SKM-1 treated with dmso at 0.1 percent for 144 hours (cell line): ENCODE results near the gene PROSER2.

Experiments used
- DNase-seq: peaks from one replicate; lab custom pipeline; 2025; ENCODE audit not compliant: unreplicated experiment; lab: John Stamatoyannopoulos, UW

The PROSER2 gene, protein sequence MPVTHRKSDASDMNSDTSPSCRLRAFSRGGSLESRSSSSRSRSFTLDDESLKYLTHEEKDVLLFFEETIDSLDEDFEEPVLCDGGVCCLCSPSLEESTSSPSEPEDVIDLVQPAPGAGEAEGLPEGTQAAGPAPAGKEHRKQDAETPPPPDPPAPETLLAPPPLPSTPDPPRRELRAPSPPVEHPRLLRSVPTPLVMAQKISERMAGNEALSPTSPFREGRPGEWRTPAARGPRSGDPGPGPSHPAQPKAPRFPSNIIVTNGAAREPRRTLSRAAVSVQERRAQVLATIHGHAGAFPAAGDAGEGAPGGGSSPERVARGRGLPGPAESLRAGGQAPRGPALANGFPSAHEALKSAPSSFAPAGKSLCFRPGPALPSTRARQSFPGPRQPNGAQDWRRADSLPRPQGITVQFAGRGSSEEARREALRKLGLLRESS

DNA sequence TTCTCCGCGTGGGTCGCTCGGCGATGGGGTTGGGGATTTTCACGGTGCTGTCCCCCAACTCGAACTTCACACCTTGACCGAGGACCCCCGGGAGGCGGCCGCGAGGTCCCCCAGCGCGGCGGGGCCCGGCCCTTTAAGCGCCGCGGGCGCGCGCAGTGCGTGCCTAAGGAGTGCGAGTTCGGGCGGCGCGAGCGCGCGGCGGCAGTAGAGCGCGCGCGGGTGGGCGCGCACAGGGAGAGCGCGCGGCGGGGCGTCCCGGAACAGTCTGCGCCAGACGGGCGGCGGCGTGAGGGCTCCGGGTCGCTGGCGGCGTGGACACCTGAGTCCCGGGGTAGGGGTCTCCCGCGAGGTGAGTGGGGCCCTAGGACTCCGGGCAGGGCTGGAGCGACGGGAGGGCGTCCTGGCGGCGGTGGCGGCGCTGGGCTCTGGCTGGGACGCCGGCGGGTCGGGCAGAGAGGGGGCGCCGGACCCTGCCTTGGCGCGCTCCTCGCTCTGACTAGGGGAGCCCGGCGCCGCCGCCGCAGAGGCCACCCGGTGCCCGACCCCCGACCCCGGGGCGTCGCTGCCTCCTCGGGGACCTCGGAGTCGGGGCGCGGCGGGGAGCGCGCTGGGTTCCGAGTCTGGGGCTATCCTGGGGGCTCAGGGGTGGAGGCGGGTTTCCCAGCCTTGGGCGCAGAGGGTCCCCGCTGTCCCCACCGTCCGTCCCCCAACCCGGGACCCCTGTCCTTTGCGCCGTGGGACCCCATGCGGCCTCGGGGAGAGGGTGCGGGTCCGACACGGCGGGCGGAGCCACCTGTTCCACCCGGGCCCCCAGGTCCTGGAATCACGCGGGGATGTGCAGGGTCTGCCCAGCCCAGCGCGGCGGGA, at the start of gene PROSER2:
Gene PROSER2 (plus strand): TSS at position 235 of the 867 bp plus-strand sequence. CDS start 28,722 bp downstream, outside the sequence.
- DNase-seq: peak; percentile 6

DNA sequence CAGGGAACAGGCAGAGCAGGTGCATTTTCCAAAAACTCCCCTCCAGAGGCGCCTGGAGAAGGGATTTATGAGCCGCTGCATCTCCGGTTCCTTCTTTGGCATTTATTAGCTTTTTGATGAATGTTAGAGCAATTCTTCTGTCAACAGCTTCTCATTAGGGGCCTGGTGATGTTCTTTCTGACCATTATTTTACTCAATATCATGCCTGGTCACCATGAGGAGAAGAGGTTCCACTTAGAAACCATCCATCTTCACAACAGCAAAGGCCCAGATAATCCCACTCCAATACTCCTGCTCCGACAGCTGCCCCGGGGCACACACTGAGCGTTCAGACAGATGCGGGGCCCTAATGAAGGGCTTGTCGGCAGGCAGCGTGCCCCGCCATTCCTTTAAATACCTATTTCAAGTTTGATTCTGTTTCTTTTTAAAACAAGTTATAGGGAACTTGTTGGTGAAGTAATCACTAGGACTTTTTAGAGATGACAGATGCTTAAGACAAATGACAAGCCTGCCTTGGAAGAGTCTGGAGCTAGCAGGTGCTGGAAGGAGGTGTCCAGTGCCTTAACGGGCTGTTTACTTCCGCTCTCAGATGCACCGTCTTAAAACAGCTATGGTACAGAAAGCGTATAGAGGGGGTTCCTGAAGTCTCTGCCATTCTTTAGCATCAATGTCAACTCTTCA, 49.3 kb upstream of the PROSER2 start:
- DNase-seq: no peak

DNA sequence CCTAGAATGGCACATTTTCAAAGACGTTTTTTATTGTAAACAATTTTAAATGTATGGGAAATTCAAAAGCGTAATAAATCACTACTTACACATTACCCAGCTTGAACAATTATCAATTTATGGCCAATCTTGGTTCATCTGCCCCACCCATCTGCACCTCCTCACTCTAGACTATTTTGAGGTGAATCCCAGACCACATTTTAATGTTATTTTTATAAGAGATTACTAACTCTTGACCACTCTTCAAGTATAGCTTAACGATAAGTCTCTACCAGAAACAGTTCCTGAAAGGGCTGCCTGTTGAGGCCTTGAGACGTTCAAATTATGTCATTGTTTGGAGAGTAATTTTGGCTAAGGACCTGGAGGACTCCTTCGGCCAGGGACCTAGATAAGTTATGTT, 47.7 kb upstream of the PROSER2 start:
- DNase-seq: no peak

DNA sequence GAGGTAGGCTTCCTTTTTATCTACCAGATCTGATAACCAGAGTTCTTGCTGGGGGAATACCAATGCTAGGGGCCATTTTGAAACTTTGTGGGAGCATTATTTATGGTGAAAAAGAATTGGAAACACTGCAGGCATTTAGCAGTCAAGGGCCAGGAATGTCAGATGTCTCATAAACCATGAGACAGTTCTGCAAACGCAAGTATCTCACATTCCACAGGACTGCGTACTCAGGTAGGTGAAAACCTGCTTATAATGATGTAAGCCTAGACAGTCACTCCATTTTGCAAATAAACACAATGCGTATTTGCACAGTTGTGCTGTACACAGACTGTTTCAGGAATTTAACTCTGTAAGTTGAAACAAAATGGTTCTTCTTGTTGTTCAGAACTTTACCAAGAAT, 47.1 kb upstream of the PROSER2 start:
- DNase-seq: no peak

DNA sequence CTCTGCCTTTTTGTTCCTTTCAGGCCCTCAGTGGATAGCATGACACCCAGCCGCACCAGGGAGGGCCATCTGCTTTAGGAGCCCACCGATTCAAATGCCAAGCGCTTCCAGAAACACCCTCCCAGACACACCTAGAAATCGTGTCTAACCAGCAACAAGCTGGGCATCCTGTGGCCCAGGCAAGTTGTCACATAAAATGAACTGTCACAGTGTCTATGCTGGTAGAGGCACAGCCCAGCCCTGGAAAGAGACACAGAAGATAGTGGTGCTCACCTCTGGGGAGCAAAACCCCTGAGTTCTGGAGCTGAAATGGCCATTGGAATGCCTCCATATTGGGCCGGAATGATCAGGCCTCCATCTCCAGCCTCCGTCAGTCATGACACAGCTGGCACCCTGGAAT, 42.0 kb upstream of the PROSER2 start:
- DNase-seq: no peak

DNA sequence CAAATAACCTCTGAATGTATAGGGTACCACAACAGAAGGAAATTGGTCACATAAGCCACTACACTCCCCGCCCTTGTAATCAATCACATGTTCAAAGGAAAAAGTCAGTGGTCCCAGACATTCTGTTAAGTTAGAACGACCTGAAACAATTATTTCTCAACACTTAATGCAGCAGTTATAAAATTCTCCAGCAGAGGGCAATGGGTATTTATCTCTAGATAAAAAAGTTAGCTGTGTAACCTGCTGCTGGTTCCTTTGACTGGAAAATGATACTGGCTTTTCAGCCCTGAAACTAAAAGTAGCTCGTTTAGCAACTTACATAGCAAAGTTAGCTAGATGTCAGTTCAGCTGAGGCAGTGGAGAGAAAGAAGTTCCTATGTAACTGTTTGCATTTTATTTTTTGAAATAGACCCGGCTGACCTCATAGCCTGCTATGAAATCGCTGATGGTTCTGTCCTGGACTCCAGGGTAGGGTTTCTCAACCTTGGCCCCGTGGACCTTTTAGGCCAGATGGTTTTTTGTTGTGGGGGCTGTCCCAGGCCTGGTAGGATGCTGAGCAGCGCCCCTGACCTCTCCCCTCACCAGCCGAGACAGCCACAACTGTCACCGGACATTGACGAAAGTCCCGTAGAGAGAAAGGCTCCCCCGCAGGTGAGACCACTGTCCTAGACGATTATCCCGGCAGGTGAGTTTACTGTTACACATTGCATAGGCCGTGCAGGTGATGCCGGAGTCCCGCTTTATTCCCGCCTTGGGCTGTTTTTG, 40.2 kb upstream of the PROSER2 start:
- peak; percentile 34 for DNase-seq

DNA sequence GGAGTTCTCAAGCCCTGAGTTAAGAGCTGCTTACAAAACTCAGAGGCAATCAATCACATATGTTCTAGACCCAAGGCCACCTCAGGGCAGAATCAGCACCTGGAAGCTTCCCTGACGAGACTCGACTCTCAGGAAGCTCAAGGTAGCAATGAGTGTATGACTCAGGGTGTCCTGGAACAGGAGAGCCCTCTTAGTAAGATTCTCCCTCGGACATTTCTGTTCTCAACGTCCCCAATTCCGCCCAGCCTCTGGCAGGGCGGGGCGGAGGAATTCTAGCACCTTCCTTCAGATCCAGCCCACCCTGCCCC, 39.6 kb upstream of the PROSER2 start:
- DNase-seq: no peak

DNA sequence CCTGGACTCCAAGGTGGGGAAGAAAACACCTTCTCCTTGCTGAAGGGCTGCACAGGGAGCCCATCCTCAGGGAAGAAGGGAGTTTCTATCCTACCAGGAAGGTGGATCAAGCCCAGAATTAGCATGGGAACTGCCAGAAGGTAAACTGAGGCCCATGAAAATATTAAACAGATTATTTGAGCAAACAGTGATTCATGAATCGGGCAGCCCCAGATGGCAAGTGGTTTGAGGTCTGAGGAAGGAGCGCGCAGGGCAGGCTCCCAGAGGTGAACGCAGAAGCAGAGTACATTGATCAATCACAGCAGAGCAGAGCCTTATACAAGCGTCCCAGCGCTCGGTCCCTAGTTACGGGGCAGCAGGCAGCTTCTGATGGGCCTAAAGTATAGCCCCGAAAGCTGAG, 35.8 kb upstream of the PROSER2 start:
- no peak for DNase-seq

DNA sequence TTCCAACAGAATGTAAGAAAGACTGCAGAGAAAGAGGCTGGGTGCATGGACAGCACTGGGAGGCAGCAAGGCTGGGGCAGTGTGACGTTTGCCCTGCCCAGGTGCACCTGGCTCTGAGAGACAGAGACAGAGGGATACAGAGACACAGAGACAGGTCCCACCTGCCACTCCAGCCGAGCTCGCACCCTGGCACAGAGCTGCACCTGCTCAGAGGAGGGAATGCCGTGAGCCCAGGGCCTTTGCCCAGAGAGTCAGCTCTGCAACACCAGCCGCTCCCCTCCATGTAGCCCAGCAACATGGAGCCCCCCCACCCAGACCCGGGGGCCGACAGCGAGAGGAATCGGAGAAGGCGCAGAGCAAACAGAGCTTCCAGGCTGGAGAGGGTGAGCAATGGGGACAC, 35.3 kb upstream of the PROSER2 start:
- DNase-seq: no peak

DNA sequence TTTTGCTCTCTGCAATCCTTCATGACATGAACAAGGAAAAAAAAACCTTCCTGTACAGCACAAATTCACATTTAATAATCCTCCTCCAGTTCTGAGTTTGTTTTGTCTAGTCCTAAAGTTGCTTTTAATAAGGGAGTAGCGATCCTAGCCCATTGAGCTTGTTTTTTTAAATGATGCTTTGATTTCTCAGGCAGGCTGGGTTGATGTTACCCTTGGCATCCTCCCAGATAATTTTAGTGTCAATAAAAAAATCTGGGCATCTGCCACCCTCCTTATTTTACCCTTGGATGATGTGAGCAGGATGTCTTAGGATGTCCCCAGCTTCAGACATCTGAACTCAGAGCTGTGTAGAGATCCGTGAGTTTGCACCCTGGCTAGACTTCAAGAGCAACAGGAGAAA, 33.9 kb upstream of the PROSER2 start:
- no peak for DNase-seq

DNA sequence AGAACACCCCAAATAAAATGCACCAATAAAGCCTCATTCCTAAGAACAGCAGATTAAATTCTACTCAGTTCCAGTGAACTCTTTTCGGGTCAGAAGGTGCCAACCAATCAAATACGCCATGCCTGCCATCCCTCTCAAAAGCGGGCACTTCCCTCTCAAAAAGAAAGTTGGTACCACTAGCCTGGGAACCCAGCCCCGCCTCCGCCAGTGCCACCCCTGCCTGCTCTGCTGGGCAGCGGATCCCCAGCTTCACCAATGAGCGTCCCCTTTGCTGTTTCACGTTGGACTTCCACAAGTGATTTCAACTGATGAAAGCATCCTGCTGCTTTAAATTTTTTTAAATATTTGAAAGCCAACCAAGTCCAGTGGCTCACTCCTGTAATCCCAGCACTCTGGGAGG, 33.2 kb upstream of the PROSER2 start:
- DNase-seq: no peak

DNA sequence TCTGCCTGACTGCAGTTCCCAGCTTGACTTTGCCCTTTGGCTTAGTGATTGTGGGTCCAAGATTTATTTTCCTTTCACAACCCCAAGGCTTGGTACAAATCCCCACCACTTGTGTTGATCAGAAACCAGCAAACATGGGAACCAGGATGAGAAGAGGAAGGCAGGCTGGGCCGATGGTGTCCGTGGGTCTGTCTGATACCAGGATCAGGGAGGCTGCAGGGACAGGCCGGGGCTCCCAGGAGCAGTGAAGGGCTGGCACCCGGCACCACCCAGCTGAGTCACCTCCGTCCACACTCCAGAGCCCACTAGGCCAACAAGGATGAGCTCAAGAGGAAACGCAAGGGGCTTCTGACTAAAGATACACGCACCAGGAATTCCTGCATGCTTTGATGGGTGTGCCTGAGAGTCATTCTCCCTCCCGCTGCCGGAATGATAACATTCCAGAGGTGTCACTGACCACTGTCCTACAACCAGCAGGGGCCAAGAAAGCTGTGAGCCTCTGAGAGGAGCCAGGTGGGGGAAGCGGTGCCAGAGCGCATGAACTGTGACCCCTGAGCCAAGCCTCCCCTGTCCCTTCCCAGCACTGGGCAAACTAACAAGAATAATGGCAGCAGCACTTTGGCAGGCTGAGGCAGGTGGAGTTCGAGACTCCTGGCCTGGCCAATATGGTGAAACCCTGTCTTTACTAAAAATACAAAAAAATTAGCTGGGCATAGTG, 29.2 kb upstream of the PROSER2 start:
- no peak for DNase-seq

DNA sequence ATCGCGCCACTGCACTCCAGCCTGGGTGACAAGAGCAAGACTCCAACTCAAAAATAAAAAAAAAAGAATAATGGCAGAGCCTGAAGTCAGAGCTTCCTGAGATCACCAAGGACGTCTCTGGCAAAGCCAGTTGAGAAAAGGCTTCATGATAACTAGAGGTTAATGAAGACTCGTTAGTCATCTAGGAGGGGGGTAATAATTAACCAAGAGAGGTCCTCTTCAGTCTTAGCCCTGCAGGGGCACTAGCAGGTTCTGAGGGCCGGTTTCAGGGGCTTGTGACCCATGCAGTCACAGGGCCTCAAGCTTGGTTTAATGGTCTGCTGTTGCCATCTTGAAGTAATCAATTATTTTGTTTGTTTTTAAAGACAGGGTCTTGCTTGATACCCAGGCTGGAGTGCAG, 28.6 kb upstream of the PROSER2 start:
- DNase-seq: no peak

DNA sequence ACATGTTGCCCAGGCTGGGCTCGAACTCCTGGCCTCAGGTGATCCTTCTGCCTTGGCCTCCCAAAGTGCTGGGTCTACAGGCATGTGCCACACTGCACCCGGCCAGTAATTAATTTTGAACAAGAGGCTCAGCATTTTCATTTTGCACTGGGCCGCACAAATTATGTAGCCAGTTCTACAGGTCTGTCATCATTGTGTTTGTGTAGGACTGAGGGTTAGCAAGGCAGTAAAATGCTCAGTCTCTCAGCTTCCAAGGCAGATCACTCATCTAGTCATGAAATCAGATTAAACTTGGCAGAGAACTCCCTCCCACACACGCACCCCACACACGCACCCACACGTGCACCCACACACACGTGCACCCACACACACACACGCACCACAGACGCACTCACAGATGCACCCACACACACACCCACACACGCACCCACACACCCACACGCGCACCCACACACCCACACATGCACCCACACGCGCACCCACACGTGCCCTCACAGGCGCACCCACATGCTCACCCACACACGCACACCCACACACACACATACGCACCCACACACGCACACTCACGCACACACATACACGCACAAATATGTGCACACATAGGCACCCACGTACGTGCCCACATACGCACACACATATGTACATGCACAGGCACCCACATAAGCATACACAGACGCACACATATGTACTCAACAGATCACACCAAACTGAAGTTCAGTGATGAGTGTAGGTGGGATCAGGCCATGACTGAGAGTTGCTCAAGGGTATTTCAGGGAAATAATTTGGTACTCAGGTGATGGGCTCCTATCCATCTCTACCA, 27.8 kb upstream of the PROSER2 start:
- no peak for DNase-seq

DNA sequence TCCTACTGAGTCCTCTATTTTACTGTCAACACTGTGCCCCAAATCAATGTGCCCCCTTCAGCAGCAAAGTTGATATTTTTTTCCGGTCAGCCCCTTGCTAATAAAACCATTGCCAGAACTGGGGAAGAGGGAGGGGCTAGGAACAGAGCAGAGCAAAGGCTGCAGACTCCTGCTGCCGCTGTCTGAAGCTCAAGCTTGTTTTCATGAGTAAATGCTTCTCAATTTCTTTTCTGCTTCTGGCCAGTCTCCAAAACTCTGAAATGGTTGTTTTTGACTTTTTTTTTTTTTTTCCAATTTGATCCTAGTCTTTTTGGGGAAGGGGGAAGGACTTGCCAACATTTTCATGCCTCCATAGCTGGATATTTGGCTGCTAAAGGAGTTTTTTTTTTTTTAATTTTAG, 26.7 kb upstream of the PROSER2 start:
- no peak for DNase-seq

DNA sequence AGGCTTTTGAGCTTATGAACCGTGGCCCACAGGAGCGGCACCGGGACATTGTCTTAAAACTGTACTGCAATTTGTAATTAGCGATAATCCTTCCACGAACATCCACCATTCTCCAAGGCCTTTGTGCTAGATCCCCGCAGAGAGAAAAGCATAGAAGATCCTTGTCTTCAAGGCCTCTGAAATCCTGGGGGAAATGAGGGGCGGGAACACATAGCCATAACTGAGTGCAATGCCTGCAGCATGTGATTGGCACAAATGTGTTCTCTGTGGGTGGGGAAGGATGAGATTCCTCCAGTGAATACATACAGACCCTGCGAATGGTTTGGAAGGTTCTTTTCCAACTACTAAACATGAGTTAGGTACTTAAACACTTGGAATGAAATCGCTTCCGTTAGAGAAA, 25.9 kb upstream of the PROSER2 start:
- no peak for DNase-seq

DNA sequence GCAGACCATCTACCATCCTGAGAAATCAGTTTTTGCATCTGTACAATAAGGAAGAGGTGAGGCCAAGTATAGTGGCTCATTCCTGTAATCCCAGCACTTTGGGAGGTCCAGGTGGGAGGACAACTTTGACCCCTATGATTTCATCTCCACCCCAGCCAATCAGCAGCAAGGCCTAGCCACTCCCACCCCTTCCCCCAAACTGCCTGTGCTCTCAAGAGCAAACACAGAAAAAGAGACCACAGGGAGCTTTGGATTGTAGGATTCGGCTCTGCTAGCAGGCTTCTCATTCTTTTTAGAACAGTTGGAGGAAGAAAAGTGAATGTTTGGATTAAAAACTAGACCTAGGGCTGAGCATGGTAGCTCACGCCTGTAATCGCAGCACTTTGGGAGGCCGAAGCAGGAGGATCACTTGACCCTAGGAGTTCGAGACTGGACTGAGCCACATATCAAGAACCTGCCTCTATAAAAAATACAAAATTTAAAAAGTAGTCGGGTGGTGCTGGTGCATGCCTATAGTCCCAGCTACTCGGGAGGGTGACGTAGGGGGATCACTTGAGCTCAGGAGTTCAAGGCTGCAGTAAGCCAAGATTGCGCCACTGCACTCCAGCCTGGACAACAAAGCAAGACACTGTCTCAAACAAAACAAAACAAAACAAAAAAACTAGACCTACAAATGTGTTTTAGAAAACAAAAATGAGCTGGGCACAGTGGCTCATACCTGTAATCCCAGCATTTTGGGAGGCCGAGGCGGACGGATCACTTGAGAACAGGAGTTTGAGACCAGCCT, 25.1 kb upstream of the PROSER2 start:
- no peak for DNase-seq

DNA sequence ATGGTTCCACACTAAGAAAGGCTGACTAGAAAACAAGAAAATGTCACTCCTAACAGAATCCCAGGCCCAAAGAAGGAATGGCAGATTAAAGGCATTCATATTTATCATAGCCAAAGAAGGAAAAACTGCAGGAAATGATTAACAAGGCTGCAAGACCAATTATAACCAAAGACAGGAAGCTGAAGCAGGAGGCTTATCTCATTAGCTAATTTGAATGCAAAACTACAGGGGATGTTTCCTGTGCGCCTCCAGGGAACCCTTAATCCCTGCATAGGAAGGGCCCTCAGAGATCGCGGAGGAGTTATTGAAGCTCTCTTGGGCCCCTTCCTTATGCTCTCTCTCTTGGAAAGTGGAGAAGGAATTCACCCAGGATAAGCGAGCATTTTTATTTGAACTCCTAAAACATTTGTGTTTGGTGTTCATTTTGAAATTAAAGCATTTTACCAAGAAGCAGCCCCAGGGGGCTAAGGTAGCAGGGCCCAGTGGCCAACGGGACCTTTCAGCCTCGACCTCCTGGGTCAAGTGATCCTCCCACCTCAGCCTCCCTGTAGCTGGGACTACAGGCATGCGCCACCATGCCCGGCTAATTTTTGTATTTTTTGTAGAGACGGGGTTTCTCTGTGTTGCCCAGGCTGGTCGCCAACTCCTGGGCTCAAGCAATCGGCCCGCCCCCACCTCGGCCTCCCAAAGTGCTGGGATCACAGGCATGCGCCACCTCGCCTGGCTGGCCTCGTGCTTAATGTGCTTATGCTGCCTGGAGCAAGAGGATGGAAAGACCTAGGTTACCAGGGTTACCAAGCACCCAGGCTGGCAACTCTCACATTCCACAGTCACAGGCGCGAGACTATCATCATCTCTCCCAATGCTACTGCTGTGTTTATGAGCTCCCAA, 24.1 kb upstream of the PROSER2 start:
- no peak for DNase-seq
